GM18526 (cell line): ENCODE data around the gene XIRP2.

Experiments used
- POLR2A ChIP-seq: IDR thresholded peaks from 3 replicates; pipeline ENCODE4 v1.6.1; 2011; ENCODE audit not compliant: insufficient read length; ENCODE audit errors: extremely low read depth

XIRP2 gene

DNA sequence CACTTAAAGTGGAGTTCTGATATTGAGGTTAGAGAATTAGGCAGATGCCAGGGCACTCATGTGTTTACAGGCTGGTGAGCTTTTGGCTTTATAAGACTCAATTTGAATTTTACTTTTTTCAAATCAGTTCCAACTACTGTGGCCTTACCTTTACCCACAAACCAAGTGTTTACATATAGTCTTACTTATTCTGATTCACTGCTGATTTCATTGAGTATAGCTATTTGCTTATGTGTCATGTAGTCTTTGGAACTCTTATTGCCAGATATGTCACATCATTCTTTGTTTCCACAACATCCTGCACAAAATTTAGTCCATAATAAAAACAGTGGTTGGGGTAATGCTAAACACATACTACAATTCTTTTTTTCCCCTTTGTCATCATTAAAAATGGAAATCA lies 96.5 kb downstream of the XIRP2 start:
- TF ChIP-seq POLR2A = no peak

- TF ChIP-seq POLR2A = no peak
Measured at GRCh38 chr2:166994588-166995336, 106.5 kb downstream of the XIRP2 start.

GRCh38 chr2:166996465-166996864 lies 108.2 kb downstream of the XIRP2 start:
- TF ChIP-seq POLR2A = no peak

- TF ChIP-seq POLR2A = no peak
Measured at GRCh38 chr2:167001165-167001564, 112.9 kb downstream of the XIRP2 start.

DNA sequence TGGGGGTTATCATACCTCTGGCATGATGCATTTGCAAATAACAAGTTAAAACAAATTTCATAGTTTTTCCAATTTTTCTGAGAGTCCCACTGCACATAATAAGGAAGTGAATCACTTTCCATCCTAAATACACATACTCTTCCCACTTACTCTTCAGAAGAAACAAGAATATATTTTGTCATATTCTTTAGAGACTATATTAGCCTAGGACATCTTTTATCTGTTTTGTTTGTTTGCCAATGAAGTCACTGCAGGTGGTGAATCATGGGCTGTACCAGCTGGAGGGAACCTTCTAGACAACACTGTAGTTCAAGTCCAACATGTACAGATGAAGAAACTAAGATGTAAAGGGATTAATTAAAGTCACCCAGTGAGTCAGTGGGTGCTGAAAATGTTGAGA lies 116.8 kb downstream of the XIRP2 start:
- TF ChIP-seq POLR2A = no peak

GRCh38 chr2:167013227-167013626 lies 124.9 kb downstream of the XIRP2 start:
- TF ChIP-seq POLR2A = no peak

DNA sequence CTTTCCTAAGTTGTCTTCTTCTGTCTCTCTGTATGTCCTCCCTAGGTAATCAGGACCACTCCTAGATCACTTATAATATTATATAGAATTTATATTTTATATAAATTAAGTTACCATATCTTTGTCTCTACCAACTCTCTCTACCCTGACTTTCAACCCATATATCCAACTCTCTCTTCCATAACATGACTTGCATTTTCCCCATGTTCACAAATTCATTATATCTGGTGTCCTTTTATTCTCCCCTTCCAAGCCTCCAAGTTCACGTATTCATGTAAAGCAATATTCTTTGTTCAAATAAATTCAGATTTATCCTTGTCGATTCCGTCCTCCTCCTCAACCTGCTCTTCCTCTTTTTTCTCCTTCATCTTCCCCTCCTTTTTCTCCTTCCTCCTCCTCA lies 127.5 kb downstream of the XIRP2 start:
- no peak for TF ChIP-seq POLR2A

DNA sequence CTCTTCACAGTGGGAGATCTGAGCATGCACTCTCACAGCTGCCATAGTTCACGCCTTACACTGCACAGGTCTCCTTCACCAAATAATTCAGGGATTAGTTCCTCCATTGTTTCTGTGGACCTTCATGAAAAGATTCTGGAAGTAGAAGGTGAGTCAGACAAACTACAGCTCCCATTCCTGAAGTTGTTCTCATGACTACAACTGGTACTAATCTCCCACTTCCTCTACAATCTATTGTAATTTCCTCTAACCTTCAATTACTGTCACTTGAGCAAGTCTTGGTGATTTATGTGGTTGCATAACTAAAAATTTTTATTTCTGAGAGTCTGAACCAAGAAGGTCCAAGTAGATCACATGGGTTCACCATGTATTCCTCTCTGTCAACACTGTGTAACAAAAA lies 128.7 kb downstream of the XIRP2 start:
- TF ChIP-seq POLR2A = no peak

GRCh38 chr2:167018590-167018989 lies 130.3 kb downstream of the XIRP2 start:
- no peak for TF ChIP-seq POLR2A

DNA sequence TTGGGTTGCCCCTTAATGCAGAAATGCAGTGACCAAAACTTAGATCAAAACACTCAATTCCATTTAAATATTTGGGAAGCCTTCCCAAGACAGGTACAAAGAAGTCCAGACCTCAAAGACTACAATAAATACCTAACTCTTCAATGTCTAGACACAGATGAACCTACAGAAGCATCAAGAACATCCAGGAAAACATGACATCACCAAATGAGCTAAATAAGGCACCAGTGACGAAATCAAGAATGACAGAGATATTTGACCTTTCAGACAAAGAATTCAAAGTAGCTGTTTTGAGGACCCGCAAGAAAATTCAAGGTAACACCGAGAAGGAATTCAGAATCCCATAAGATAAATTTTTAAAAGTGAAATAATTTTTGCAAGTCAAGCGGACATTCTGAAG lies 140.2 kb downstream of the XIRP2 start:
- no peak for TF ChIP-seq POLR2A

- TF ChIP-seq POLR2A = no peak
Measured at GRCh38 chr2:167048829-167049228, 160.5 kb downstream of the XIRP2 start.

- TF ChIP-seq POLR2A = no peak
Measured at GRCh38 chr2:167049659-167050058, 161.4 kb downstream of the XIRP2 start.

GRCh38 chr2:167052825-167053224 lies 164.5 kb downstream of the XIRP2 start:
- no peak for TF ChIP-seq POLR2A

- TF ChIP-seq POLR2A = no peak
Measured at GRCh38 chr2:167054881-167055280, 166.6 kb downstream of the XIRP2 start.

GRCh38 chr2:167057446-167057845 lies 169.2 kb downstream of the XIRP2 start:
- no peak for TF ChIP-seq POLR2A

DNA sequence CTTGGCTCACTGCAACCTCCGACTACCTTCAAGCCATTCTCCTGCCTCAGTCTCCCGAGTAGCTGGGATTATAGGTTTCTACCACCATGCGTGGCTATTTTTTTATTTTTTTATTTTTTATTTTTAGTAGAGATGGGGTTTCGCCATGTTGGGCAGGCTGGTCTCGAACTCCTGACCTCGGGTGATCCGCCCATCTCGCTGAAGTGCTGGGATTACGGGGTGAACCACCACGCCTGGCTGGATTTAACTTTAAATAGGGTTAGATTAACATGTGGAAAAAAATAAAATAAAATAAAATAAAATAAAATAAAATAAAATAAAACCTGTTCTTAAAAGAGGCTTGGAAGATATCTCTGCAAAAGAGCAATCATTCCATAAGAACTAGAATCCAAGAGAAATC lies 170.9 kb downstream of the XIRP2 start:
- no peak for TF ChIP-seq POLR2A

DNA sequence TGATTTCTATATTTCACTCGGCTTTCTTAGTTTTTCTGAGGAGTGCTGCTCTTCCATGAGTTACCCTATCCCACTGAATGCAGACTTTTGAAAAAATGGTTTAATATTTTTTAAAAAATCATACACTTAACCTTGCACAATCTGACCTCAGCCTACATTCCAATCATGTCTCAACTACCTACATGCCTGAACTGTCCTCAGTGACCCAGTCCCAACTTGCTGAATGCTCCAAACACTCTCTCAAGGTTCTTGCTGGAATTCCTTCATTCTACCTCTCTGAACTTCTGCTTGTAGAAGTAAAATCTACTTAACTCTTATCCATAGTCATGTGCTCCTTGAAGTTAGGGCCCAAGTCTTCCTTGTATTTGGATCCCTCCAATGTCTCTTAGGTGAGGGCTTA lies 181.6 kb downstream of the XIRP2 start:
- no peak for TF ChIP-seq POLR2A

GRCh38 chr2:167100506-167100905 lies 212.2 kb downstream of the XIRP2 start:
- TF ChIP-seq POLR2A = no peak
